Prostate gland (tissue), 2 donors: Measurements from ENCODE around the gene ARHGAP42. TPM values are rescaled to one million over a fixed set of nuclear protein-coding genes. Genes with fewer than 3 reads are reported as not detected.

Experiments used
- DNase-seq: peaks from one replicate; pipeline ENCODE4 v3.0.0-alpha.2; 2019; ENCODE audit warnings: low spot score
- H3K27ac ChIP-seq, 2 donors: fragments of 200-600 bp; sonication (generic); 2 replicates each; pipeline ENCODE4 v1.5.1; 2017 to 2019
- H3K27me3 ChIP-seq: fragments of 200-600 bp; sonication (generic); replicated peaks from 2 replicates; pipeline ENCODE4 v1.5.1; 2019; ENCODE audit not compliant: insufficient read depth
- H3K36me3 ChIP-seq, 2 donors: fragments of 200-600 bp; sonication (generic); 1 replicate in 1 of 2; 2 replicates in 1 of 2; pipeline versions ENCODE4 v1.5.1 to v1.8.1; 2017 to 2019
- H3K4me1 ChIP-seq: fragments of 200-600 bp; sonication (generic); replicated peaks from 2 replicates; pipeline ENCODE4 v1.5.1; 2019
- H3K4me3 ChIP-seq, 2 donors: fragments of 200-600 bp; sonication (generic); 2 replicates each; pipeline ENCODE4 v1.5.1; 2017 to 2019
- H3K9me3 ChIP-seq: fragments of 200-600 bp; sonication (generic); 2 replicates; pipeline ENCODE4 v1.5.1; 2017
- CTCF ChIP-seq, 4 experiments: fragments of 200-600 bp in 2 of 4; fragments of 450-650 bp in 2 of 4; sonication (generic) in 2 of 4; IDR thresholded peaks; 1 replicate in 3 of 4; 2 replicates in 1 of 4; pipeline ENCODE4 v1.5.1; 2016 to 2019; ENCODE audit warnings: antibody characterized with exemption in 4 of 4, mild to moderate bottlenecking in 2 of 4, moderate library complexity in 2 of 4
- POLR2A ChIP-seq: fragments of 450-650 bp; IDR thresholded peaks from one replicate; pipeline ENCODE4 v1.6.1; 2016; ENCODE audit warnings: antibody characterized with exemption, mild to moderate bottlenecking
- POLR2AphosphoS5 ChIP-seq: sonication (generic); formaldehyde crosslinking; IDR thresholded peaks from one replicate; pipeline ENCODE4 v1.6.1; 2017; ENCODE audit warnings: antibody characterized with exemption
- WGBS: methylation state at CpG from one replicate; pipeline ENCODE4 v1.1.5; 2018; 5-methylcytosine and 5-hydroxymethylcytosine counted together
- intact Hi-C: fragments of 100-400 bp; cut with DNase I; formaldehyde crosslinking; loops from one replicate; pipeline ENCODE4 v1.14.2; 2022
- total RNA-seq, 2 donors: library from RNA; depleted of rRNA; stranded (reverse); fragments of >200 nt; gene quantifications; one replicate each; pipeline ENCODE4 v1.1.0, GENCODE V29; 2016

ARHGAP42 gene
- total RNA-seq, 2 donors from 2014 or later, result 12.8 to 20.5 TPM

- TF ChIP-seq POLR2AphosphoS5, result no peak
- no peak for TF ChIP-seq POLR2A
- TF ChIP-seq CTCF (IDR thresholded peaks at IDR 0.05), result no peak
- WGBS, result 36% methylated on average over 6 of the region's 6 CpGs
- Histone ChIP-seq H3K27ac (no peak overlapping the region), H3K4me3 (no peak overlapping the region), H3K9me3 (no peaks in the 10 kb centered on the region), H3K36me3 (no peaks in the 10 kb centered on the region), H3K4me1 (no peaks in the 10 kb centered on the region), H3K27me3 (no peaks in the 10 kb centered on the region)
- DNase-seq, result no peak
- intact Hi-C loops, result no loop called here
Observed at GRCh38 chr11:100918551-100919500, 231.7 kb downstream of the ARHGAP42 start.

- Histone ChIP-seq H3K9me3 (no peaks in the 10 kb centered on the region), H3K4me3 (no peak overlapping the region), H3K4me1 (no peaks in the 10 kb centered on the region), H3K27ac (no peak overlapping the region), H3K36me3 (no peaks in the 10 kb centered on the region), H3K27me3 (no peaks in the 10 kb centered on the region)
- intact Hi-C loops, result loop anchor here (5.0 kb wide), 1 partner anchor 233 kb away; the partner anchor contains the start of gene ARHGAP42
- DNase-seq, result no peak
- TF ChIP-seq CTCF (IDR thresholded peaks at IDR 0.05), result no peak
Observed at GRCh38 chr11:100920593-100920992, 233.5 kb downstream of the ARHGAP42 start.

GRCh38 chr11:100922121-100922520, 235.0 kb downstream of the ARHGAP42 start:
- 91% methylated on average over 5 of the region's 5 CpGs for WGBS
- Histone ChIP-seq H3K36me3 (no peaks in the 10 kb centered on the region), H3K27ac (no peak overlapping the region), H3K4me3 (no peak overlapping the region), H3K4me1 (no peaks in the 10 kb centered on the region), H3K27me3 (no peaks in the 10 kb centered on the region), H3K9me3 (no peaks in the 10 kb centered on the region)
- no peak for TF ChIP-seq POLR2AphosphoS5
- TF ChIP-seq POLR2A, result no peak
- TF ChIP-seq CTCF (IDR thresholded peaks at IDR 0.05), result no peak
- intact Hi-C loops, result loop anchor here (5.0 kb wide), 1 partner anchor 235 kb away; the partner anchor contains the start of gene ARHGAP42
- DNase-seq, result no peak

- WGBS, result 49% methylated on average over 2 of the region's 2 CpGs
- no peak for DNase-seq
- Histone ChIP-seq H3K36me3 (no peaks in the 10 kb centered on the region), H3K27me3 (no peaks in the 10 kb centered on the region), H3K4me3 (no peak overlapping the region), H3K27ac (no peak overlapping the region), H3K9me3 (no peaks in the 10 kb centered on the region), H3K4me1 (no peaks in the 10 kb centered on the region)
- intact Hi-C loops, result loop anchor here (5.0 kb wide), 1 partner anchor 236 kb away; the partner anchor contains the start of gene ARHGAP42
- no peak for TF ChIP-seq CTCF (IDR thresholded peaks at IDR 0.05)
- no peak for TF ChIP-seq POLR2A
- no peak for TF ChIP-seq POLR2AphosphoS5
Observed at GRCh38 chr11:100923555-100923954, 236.5 kb downstream of the ARHGAP42 start.

GRCh38 chr11:100925935-100926334, 238.8 kb downstream of the ARHGAP42 start:
- Histone ChIP-seq H3K27ac (no peak overlapping the region), H3K9me3 (no peaks in the 10 kb centered on the region), H3K27me3 (no peaks in the 10 kb centered on the region), H3K4me1 (no peaks in the 10 kb centered on the region), H3K4me3 (no peak overlapping the region), H3K36me3 (no peaks in the 10 kb centered on the region)
- no peak for TF ChIP-seq CTCF (IDR thresholded peaks at IDR 0.05)
- TF ChIP-seq POLR2A, result no peak
- no peak for TF ChIP-seq POLR2AphosphoS5
- intact Hi-C loops, result no loop called here
- 64% methylated on average over 3 of the region's 3 CpGs for WGBS
- DNase-seq, result no peak
